ENCODE results near the gene NCLN. TPM values are rescaled to one million over a fixed set of nuclear protein-coding genes. Genes with fewer than 3 reads are reported as not detected.

The NCLN gene
- total RNA-seq, 1 experiment from 2014 or later, result 84.1 TPM

- TF ChIP-seq CTCF (IDR thresholded peaks at IDR 0.05; ENCODE audit: unreplicated experiment), result no peak
Measured at GRCh38 chr19:3196064-3196932, 10.6 kb downstream of the NCLN start.

GRCh38 chr19:3196933-3197205, 11.1 kb downstream of the NCLN start:
- DNase-seq (ENCODE audit: unreplicated experiment), result no peak
- POLR2A ChIA-PET, result no interaction called here
- H3K4me3 Mint-ChIP-seq (ENCODE audit: unreplicated experiment), result no peak overlapping the region
- H3K27me3 Mint-ChIP-seq (ENCODE audit: insufficient read depth, unreplicated experiment), result no peaks in the 10 kb centered on the region
- peaks cover 5% of the 10 kb centered on the region for H3K4me1 Mint-ChIP-seq (ENCODE audit: insufficient read depth, unreplicated experiment)
- no peaks in the 10 kb centered on the region for H3K9me3 Mint-ChIP-seq (ENCODE audit: unreplicated experiment)
- BruUV-seq (replicated peaks), result no TSS peak
- intact Hi-C loops (cut with micrococcal nuclease), result no loop called here
- no peak overlapping the region for H3K27ac Mint-ChIP-seq (ENCODE audit: low read depth, unreplicated experiment)
- no peak for TF ChIP-seq CTCF (IDR thresholded peaks at IDR 0.05; ENCODE audit: unreplicated experiment)
- CTCF ChIA-PET, result no interaction called here
- H3K36me3 Mint-ChIP-seq (ENCODE audit: insufficient read depth, unreplicated experiment), result peaks cover 27% of the 10 kb centered on the region

More at GRCh38 chr19:3196064-3196932, 10.6 kb downstream of the NCLN start:
- H3K9me3 Mint-ChIP-seq (ENCODE audit: unreplicated experiment), result no peaks in the 10 kb centered on the region
- H3K4me1 Mint-ChIP-seq (ENCODE audit: insufficient read depth, unreplicated experiment), result peaks cover 5% of the 10 kb centered on the region
- no peak overlapping the region for H3K4me3 Mint-ChIP-seq (ENCODE audit: unreplicated experiment)
- H3K27me3 Mint-ChIP-seq (ENCODE audit: insufficient read depth, unreplicated experiment), result no peaks in the 10 kb centered on the region
- no peak overlapping the region for H3K27ac Mint-ChIP-seq (ENCODE audit: low read depth, unreplicated experiment)
- BruUV-seq (replicated peaks), result no TSS peak
- H3K36me3 Mint-ChIP-seq (ENCODE audit: insufficient read depth, unreplicated experiment), result peaks cover 27% of the 10 kb centered on the region
- POLR2A ChIA-PET, result no interaction called here
- no peak for DNase-seq (ENCODE audit: unreplicated experiment)
- CTCF ChIA-PET, result no interaction called here
- intact Hi-C loops (cut with micrococcal nuclease), result no loop called here

- Mint-ChIP-seq H3K4me3 (ENCODE audit: unreplicated experiment) (no peak overlapping the region), H3K27ac (ENCODE audit: low read depth, unreplicated experiment) (no peak overlapping the region), H3K27me3 (ENCODE audit: insufficient read depth, unreplicated experiment) (no peaks in the 10 kb centered on the region), H3K9me3 (ENCODE audit: unreplicated experiment) (no peaks in the 10 kb centered on the region), H3K36me3 (ENCODE audit: insufficient read depth, unreplicated experiment) (peaks cover 19% of the 10 kb centered on the region), H3K4me1 (ENCODE audit: insufficient read depth, unreplicated experiment) (no peaks in the 10 kb centered on the region)
- ChIA-PET CTCF (interaction anchor here (0.6 kb wide), 1 partner anchor 411 kb away, joined by 6 read pairs; no protein-coding TSS in a partner anchor), POLR2A (interaction anchor here (1.0 kb wide), 1 partner anchor 13 kb away, joined by 3 read pairs; no protein-coding TSS in a partner anchor)
- TF ChIP-seq CTCF (IDR thresholded peaks at IDR 0.05; ENCODE audit: unreplicated experiment), result no peak
- no TSS peak for BruUV-seq (replicated peaks)
- intact Hi-C loops (cut with micrococcal nuclease), result no loop called here
- DNase-seq (ENCODE audit: unreplicated experiment), result no peak
Measured at GRCh38 chr19:3198901-3199700, 13.4 kb downstream of the NCLN start.

- intact Hi-C loops (cut with micrococcal nuclease), result no loop called here
Measured at GRCh38 chr19:3201072-3201700, 15.5 kb downstream of the NCLN start.

More at GRCh38 chr19:3201072-3201700, 15.5 kb downstream of the NCLN start:
- Mint-ChIP-seq H3K36me3 (ENCODE audit: insufficient read depth, unreplicated experiment) (peaks cover 18% of the 10 kb centered on the region), H3K4me1 (ENCODE audit: insufficient read depth, unreplicated experiment) (no peaks in the 10 kb centered on the region), H3K27ac (ENCODE audit: low read depth, unreplicated experiment) (no peak overlapping the region), H3K4me3 (ENCODE audit: unreplicated experiment) (no peak overlapping the region), H3K9me3 (ENCODE audit: unreplicated experiment) (no peaks in the 10 kb centered on the region), H3K27me3 (ENCODE audit: insufficient read depth, unreplicated experiment) (no peaks in the 10 kb centered on the region)
- POLR2A ChIA-PET, result interaction anchor here (0.7 kb wide), 1 partner anchor 350 kb away, joined by 4 read pairs; no protein-coding TSS in a partner anchor
- CTCF ChIA-PET, result no interaction called here
- no peak for DNase-seq (ENCODE audit: unreplicated experiment)
- BruUV-seq (replicated peaks), result no TSS peak
- TF ChIP-seq CTCF (IDR thresholded peaks at IDR 0.05; ENCODE audit: unreplicated experiment), result no peak
